GM10248 (cell line): ENCODE data around the gene CKAP2.
"Not testable (repeated sequence)": the region's sequence is repeated elsewhere in the genome, so short reads cannot be mapped to it uniquely, and the experiment has no call there.

Experiments used
- CTCF ChIA-PET: fragments of 300-600 bp; sonication (Branson Sonifier 250); formaldehyde crosslinking; extraction: SDS; loops from one replicate; lab custom pipeline; 2021; ENCODE audit warnings: antibody characterized with exemption; lab: Yijun Ruan, JAX
- POLR2A ChIA-PET: fragments of 350-650 bp; sonication (Branson Sonifier 250); formaldehyde crosslinking; extraction: SDS; loops from one replicate; lab custom pipeline; 2020; ENCODE audit warnings: antibody characterized with exemption; lab: Yijun Ruan, JAX
- DNase-seq: peaks from one replicate; pipeline ENCODE4 v3.0.0; 2012; ENCODE audit errors: extremely low spot score

Gene CKAP2

DNA sequence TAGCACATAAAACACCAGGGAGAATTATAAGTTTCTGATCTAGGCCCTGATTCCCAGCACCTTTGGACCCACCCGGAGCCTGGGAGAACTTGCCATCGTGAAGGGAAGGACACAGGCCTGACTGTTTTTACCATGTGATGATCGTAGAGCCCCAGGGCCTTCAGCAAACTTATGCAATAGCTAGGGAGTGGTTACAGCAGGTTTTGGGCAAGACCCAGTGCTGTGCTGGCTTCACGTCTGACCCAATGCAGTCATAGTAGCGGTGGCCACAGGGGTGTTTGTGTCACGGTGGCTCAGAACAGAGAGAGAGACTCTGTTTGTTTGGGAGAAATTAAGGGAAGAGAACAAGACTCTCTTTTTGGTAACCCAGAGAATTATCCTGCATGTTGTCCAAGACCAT lies 68.0 kb downstream of the CKAP2 start:
- CTCF ChIA-PET, DNase-seq, POLR2A ChIA-PET: not testable (repeated sequence)
